Calu3 (cell line): ENCODE measurements around the gene ASAP2. TPM values are rescaled to one million over a fixed set of nuclear protein-coding genes. Genes with fewer than 3 reads are reported as not detected.

Experiments
- BruUV-seq: library from RNA; stranded (reverse); fragments of 400-500 nt; replicated peaks from 2 replicates; lab custom pipeline; 2021; lab: Mats Ljungman, UMichigan
- CTCF ChIA-PET: fragments of 300-600 bp; sonication (Branson Sonifier 250); formaldehyde crosslinking; loops from one replicate; lab custom pipeline; 2022; ENCODE audit warnings: antibody characterized with exemption; lab: Charles Lee
- DNase-seq: peaks from one replicate; pipeline ENCODE4 v3.0.0; 2022
- H3K27ac Mint-ChIP-seq: one replicate; pipeline ENCODE4 v1.8.0; 2022; ENCODE audit warnings: mixed read lengths; ENCODE audit not compliant: unreplicated experiment
- H3K27me3 Mint-ChIP-seq: one replicate; pipeline ENCODE4 v1.8.0; 2022; ENCODE audit warnings: mixed read lengths; ENCODE audit not compliant: unreplicated experiment
- H3K36me3 Mint-ChIP-seq: one replicate; pipeline ENCODE4 v1.8.0; 2022; ENCODE audit warnings: mild to moderate bottlenecking, moderate library complexity, mixed read lengths; ENCODE audit not compliant: insufficient read depth, unreplicated experiment
- H3K4me1 Mint-ChIP-seq: one replicate; pipeline ENCODE4 v1.8.0; 2022; ENCODE audit warnings: mild to moderate bottlenecking, low read depth, mixed read lengths; ENCODE audit not compliant: unreplicated experiment
- H3K4me3 Mint-ChIP-seq: one replicate; pipeline ENCODE4 v1.8.0; 2022; ENCODE audit warnings: mild to moderate bottlenecking, low read depth, moderate library complexity, mixed read lengths; ENCODE audit not compliant: unreplicated experiment
- H3K9me3 Mint-ChIP-seq: one replicate; pipeline ENCODE4 v1.8.0; 2022; ENCODE audit warnings: low read depth, mixed read lengths; ENCODE audit not compliant: unreplicated experiment
- CTCF ChIP-seq: fragments of 200-600 bp; IDR thresholded peaks from one replicate; pipeline ENCODE4 v1.8.0; 2022; ENCODE audit warnings: antibody characterized with exemption; ENCODE audit not compliant: unreplicated experiment
- intact Hi-C: fragments of 100-400 bp; cut with micrococcal nuclease; formaldehyde crosslinking; loops from one replicate; pipeline ENCODE4 v1.10.0; 2022; ENCODE audit not compliant: unreplicated experiment
- total RNA-seq: library from RNA; stranded (reverse); gene quantifications from 2 replicates; pipeline ENCODE4 v1.2.3, GENCODE V29; 2022

ASAP2 gene
- total RNA-seq, 1 experiment from 2014 or later: 78.6 TPM

- BruUV-seq: no TSS peak
- Mint-ChIP-seq H3K36me3 (peaks cover 18% of the 10 kb centered on the region), H3K4me1 (peaks cover 10% of the 10 kb centered on the region), H3K9me3 (no peaks in the 10 kb centered on the region), H3K27me3 (no peaks in the 10 kb centered on the region), H3K27ac (no peak overlapping the region), H3K4me3 (no peak overlapping the region)
- DNase-seq: no peak
- CTCF ChIA-PET: interaction anchor here (0.6 kb wide), 1 partner anchor 180 kb away, joined by 3 read pairs; no protein-coding TSS in a partner anchor
- intact Hi-C loops: no loop called here
- no peak for TF ChIP-seq CTCF
These were observed 112.1 kb downstream of the ASAP2 start for GRCh38 chr2:9318461-9319337.

GRCh38 chr2:9319338-9319715 is 112.7 kb downstream of the ASAP2 start:
- TF ChIP-seq CTCF: no peak
- no peaks in the 10 kb centered on the region for H3K9me3 Mint-ChIP-seq
- no peak overlapping the region for H3K27ac Mint-ChIP-seq
- H3K36me3 Mint-ChIP-seq: peaks cover 18% of the 10 kb centered on the region
- H3K4me3 Mint-ChIP-seq: no peak overlapping the region
- DNase-seq: no peak
- no TSS peak for BruUV-seq
- H3K27me3 Mint-ChIP-seq: no peaks in the 10 kb centered on the region
- H3K4me1 Mint-ChIP-seq: peaks cover 10% of the 10 kb centered on the region
- CTCF ChIA-PET: interaction anchor here (0.6 kb wide), 1 partner anchor 179 kb away, joined by 3 read pairs; no protein-coding TSS in a partner anchor
- intact Hi-C loops: no loop called here

- Mint-ChIP-seq H3K36me3 (peaks cover 35% of the 10 kb centered on the region), H3K9me3 (no peaks in the 10 kb centered on the region), H3K27ac (peak overlapping the region; percentile 41)
These were observed 116.0 kb downstream of the ASAP2 start for GRCh38 chr2:9322576-9322975.

GRCh38 chr2:9325428-9325827 is 118.8 kb downstream of the ASAP2 start:
- H3K9me3 Mint-ChIP-seq: no peaks in the 10 kb centered on the region
- intact Hi-C loops: no loop called here
- TF ChIP-seq CTCF: no peak
- no peak for DNase-seq
- H3K27ac Mint-ChIP-seq: no peak overlapping the region
- peaks cover 11% of the 10 kb centered on the region for H3K4me1 Mint-ChIP-seq
- peaks cover 52% of the 10 kb centered on the region for H3K36me3 Mint-ChIP-seq
- CTCF ChIA-PET: no interaction called here
- BruUV-seq: no TSS peak
- H3K4me3 Mint-ChIP-seq: no peak overlapping the region
- H3K27me3 Mint-ChIP-seq: no peaks in the 10 kb centered on the region

More at GRCh38 chr2:9322576-9322975, 116.0 kb downstream of the ASAP2 start:
- no peak for DNase-seq
- intact Hi-C loops: no loop called here
- CTCF ChIA-PET: no interaction called here
- Mint-ChIP-seq H3K4me3 (no peak overlapping the region), H3K27me3 (no peaks in the 10 kb centered on the region), H3K4me1 (peaks cover under 1% of the 10 kb centered on the region)
- no peak for TF ChIP-seq CTCF
- BruUV-seq: no TSS peak
